Measurements from ENCODE around the gene SND1.

DNA sequence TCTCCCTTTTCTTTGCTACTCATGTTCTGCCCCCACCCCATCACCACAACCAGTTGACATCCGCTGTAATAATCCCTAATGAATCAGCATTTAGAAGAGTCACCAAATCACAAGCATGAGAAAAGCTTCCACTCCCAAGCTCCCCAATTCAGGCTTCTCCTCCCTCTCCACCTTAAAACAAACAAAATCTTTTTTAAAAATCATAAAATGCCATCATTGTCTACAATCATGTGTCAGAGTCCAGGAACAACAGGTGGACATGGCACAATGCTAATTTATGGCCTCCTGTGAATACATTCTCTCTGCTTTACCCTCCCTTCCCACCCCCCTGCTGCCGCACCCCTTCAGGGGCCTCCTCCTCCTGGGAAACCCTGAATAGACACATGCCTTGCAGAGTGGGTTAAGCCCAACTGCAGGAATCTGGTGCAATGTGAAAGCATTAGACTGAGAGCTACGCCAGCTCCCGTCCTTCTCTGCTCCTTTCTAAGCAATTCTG, 375.5 kb downstream of the SND1 start:
- TF ChIP-seq TAF1 (IDR thresholded peaks at IDR 0.05; ENCODE audit: low read depth) (no peak), ZBTB7A (IDR thresholded peaks at IDR 0.05; ENCODE audit: low read depth) (no peak), FOXM1 (IDR thresholded peaks at IDR 0.05; ENCODE audit: borderline replicate concordance, low read depth) (no peak), CEBPB (IDR thresholded peaks at IDR 0.05) (no peak), EP300 (IDR thresholded peaks at IDR 0.05; ENCODE audit: borderline replicate concordance) (no peak), NFIC (IDR thresholded peaks at IDR 0.05) (no peak), TCF12 (IDR thresholded peaks at IDR 0.05; ENCODE audit: low read depth) (no peak), YY1 (IDR thresholded peaks at IDR 0.05; ENCODE audit: low read depth) (no peak), TEAD4 (IDR thresholded peaks at IDR 0.05) (no peak), CREB1 (IDR thresholded peaks at IDR 0.05; ENCODE audit: low read depth) (no peak), EGR1 (IDR thresholded peaks at IDR 0.05) (no peak)
- TF ChIP-seq, protein P1, sequence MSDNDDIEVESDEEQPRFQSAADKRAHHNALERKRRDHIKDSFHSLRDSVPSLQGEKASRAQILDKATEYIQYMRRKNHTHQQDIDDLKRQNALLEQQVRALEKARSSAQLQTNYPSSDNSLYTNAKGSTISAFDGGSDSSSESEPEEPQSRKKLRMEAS (IDR thresholded peaks at IDR 0.05): no peak
- TF ChIP-seq, protein P2, sequence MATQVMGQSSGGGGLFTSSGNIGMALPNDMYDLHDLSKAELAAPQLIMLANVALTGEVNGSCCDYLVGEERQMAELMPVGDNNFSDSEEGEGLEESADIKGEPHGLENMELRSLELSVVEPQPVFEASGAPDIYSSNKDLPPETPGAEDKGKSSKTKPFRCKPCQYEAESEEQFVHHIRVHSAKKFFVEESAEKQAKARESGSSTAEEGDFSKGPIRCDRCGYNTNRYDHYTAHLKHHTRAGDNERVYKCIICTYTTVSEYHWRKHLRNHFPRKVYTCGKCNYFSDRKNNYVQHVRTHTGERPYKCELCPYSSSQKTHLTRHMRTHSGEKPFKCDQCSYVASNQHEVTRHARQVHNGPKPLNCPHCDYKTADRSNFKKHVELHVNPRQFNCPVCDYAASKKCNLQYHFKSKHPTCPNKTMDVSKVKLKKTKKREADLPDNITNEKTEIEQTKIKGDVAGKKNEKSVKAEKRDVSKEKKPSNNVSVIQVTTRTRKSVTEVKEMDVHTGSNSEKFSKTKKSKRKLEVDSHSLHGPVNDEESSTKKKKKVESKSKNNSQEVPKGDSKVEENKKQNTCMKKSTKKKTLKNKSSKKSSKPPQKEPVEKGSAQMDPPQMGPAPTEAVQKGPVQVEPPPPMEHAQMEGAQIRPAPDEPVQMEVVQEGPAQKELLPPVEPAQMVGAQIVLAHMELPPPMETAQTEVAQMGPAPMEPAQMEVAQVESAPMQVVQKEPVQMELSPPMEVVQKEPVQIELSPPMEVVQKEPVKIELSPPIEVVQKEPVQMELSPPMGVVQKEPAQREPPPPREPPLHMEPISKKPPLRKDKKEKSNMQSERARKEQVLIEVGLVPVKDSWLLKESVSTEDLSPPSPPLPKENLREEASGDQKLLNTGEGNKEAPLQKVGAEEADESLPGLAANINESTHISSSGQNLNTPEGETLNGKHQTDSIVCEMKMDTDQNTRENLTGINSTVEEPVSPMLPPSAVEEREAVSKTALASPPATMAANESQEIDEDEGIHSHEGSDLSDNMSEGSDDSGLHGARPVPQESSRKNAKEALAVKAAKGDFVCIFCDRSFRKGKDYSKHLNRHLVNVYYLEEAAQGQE (IDR thresholded peaks at IDR 0.05; ENCODE audit: low read depth): no peak
- TF ChIP-seq, protein P3, sequence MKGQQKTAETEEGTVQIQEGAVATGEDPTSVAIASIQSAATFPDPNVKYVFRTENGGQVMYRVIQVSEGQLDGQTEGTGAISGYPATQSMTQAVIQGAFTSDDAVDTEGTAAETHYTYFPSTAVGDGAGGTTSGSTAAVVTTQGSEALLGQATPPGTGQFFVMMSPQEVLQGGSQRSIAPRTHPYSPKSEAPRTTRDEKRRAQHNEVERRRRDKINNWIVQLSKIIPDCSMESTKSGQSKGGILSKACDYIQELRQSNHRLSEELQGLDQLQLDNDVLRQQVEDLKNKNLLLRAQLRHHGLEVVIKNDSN (IDR thresholded peaks at IDR 0.05): no peak

Data from Ishikawa (cell line).